ENCODE results near the gene DONSON. TPM values are rescaled to one million over a fixed set of nuclear protein-coding genes. Genes with fewer than 3 reads are reported as not detected.
A peak's percentile ranks its signal among the peaks of the same experiment; 100 is the strongest.
"Not testable (repeated sequence)": the region's sequence is repeated elsewhere in the genome, so short reads cannot be mapped to it uniquely, and the experiment has no call there.

DONSON gene, protein sequence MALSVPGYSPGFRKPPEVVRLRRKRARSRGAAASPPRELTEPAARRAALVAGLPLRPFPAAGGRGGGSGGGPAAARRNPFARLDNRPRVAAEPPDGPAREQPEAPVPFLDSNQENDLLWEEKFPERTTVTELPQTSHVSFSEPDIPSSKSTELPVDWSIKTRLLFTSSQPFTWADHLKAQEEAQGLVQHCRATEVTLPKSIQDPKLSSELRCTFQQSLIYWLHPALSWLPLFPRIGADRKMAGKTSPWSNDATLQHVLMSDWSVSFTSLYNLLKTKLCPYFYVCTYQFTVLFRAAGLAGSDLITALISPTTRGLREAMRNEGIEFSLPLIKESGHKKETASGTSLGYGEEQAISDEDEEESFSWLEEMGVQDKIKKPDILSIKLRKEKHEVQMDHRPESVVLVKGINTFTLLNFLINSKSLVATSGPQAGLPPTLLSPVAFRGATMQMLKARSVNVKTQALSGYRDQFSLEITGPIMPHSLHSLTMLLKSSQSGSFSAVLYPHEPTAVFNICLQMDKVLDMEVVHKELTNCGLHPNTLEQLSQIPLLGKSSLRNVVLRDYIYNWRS
- 6.5 and 8.9 TPM in 2 replicates for total RNA-seq

DNA sequence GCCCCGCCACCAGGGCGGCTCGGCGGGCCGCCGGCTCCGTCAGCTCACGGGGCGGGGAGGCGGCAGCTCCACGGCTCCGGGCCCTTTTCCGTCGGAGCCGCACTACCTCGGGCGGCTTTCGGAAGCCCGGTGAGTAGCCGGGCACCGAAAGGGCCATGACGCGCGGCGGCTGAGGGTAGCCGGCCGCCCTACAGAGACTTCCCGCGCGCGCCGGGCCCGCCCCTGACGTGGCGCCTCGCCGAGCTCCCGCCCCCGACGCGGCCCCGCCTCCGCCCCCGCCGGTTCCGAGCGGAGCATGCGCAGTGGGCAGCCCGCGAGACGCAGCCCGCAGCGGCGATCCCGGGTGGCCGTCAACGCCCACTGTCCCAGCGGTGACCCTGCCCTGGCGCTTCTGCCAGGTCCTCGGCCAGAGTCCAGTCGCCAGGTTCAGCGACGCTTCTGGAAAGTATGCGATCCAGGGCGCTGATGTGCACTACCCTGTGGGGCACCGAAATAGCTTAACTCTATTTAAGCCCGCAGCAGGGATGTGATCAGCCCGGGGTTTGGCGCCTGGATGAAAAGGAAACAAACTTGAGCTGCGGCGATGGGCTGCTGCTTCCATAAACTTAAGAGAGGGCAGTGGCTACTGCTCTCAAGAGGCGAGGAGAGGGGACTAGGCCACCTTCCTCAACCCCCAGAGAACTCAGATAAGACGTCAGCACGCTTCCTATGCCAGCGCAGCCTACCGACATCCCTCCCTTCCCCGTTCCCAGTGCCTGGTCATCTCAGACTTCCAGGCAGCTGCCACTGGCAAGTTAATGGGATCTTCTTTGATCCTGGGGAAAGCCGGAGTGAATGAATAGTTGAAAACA is at the start of gene DONSON:
DONSON (minus strand) TSS at position 200 of the 851 bp plus-strand sequence; CDS start at position 157, 43 bp downstream.
- peak; percentile 86 to 94 for DNase-seq (ENCODE audit: low read depth in 2 of 2)

DNA sequence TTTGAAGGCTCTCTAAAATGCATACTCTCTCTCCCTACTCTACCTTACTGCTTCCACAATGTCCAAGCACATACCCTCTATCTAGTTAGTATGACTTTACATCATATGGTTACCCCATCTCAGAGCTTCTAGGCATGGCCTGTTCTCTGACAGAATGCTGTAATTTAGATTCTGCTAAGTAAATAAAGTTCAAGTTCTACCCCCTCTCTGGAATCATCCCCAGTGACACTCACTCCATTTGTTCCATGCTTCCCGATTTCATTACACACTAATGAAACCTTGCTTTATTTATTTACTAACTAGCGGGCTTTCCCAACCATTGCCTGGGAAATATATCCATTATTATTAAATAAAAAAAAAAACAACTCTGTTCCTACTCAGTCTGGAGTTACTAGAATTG is 45.8 kb upstream of the DONSON start:
- no peak for DNase-seq (ENCODE audit: low read depth in 2 of 2)

DNA sequence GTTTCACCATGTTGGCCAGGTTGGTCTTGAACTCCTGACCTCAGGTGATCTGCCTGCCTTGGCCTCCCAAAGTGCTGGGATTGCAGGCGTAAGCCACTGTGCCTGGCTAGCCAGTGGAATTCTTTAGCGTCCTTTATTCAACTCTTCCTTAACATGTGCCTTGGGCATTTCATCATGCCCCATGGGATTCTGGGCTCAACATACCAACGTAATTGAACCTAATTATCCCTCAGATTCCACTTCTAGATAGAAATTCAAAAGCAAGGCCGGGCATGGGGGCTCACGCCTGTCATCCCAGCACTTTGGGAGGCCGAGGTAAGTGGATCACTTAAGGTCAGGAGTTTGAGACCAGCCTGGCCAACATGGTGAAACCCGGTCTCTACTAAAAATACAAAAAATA is 37.7 kb upstream of the DONSON start:
- DNase-seq (ENCODE audit: low read depth in 2 of 2), result not testable (repeated sequence)

DNA sequence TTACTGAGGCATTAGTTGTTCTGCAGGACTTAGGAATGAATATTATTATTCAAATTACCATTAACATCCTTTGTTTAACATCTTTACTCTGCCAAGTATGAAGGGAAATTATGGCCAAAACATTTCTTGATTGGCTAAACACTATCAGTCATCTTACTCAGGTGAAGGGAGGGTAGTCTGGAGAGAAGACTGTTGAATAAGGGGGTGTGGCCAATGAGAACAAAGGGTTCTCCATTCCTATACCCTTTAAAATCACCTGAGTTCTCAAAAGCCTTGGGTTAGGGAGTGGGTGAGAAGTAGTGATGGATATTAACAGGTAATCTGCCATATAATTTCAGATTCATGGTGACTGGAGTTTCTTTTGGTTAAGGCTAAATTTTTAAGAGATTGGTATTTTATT is 33.8 kb upstream of the DONSON start:
- no peak for DNase-seq (ENCODE audit: low read depth in 2 of 2)

DNA sequence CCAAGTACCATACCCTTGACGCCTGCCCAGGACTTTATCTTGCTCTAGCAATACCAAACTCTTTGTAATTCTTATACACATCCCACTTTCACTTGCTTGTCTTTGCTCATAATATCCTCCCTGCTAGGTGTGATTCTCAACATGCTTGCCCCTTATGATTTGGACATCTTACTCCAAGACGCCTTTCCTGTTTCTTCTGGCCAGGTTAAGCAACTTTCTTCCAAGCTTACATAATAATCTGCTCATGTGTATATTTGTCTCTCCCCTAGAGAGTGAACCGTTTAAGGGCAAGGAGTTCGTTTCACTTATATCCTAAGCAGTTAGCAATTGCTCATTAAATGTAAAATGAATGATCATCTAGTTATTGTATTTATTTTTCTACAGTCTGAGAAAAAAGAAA is 31.2 kb upstream of the DONSON start:
- DNase-seq (ENCODE audit: low read depth in 2 of 2), result no peak

DNA sequence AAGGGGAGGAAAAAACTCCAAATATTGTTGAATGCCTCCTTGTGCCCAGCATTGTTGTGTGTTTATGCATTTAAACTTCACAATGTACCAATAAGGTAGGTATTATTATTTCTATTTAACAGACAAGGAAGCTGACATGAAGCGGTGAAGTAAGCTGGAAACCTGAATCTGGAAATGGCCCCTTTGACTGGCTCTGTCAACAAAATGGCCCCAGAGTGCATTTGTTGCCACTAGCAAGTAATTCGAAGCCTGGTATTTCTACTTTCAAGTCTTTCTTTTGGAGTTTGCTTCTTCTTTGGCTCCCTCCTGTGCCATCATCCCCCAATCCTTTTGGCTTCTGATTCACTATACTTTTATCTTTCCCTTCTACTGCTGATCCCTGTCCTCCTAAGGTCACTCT is 29.9 kb upstream of the DONSON start:
- no peak for DNase-seq (ENCODE audit: low read depth in 2 of 2)

DNA sequence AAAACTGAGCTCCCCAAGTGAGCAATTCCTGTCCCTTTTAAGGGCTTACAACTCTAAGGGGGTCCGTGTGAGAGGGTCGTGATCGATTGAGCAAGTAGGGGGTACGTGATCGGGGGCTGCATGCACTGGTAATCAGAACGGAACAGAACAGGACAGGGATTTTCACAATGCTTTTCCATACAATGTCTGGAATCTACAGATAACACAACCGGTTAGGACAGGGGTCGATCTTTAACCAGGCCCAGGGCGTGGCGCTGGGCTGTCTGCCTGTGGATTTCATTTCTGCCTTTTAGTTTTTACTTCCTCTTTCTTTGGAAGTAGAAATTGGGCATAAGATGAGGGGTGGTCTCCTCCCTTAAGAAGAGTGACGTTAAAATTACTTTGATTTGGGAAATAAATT is 29.1 kb upstream of the DONSON start:
- not testable (repeated sequence) for DNase-seq (ENCODE audit: low read depth in 2 of 2)

DNA sequence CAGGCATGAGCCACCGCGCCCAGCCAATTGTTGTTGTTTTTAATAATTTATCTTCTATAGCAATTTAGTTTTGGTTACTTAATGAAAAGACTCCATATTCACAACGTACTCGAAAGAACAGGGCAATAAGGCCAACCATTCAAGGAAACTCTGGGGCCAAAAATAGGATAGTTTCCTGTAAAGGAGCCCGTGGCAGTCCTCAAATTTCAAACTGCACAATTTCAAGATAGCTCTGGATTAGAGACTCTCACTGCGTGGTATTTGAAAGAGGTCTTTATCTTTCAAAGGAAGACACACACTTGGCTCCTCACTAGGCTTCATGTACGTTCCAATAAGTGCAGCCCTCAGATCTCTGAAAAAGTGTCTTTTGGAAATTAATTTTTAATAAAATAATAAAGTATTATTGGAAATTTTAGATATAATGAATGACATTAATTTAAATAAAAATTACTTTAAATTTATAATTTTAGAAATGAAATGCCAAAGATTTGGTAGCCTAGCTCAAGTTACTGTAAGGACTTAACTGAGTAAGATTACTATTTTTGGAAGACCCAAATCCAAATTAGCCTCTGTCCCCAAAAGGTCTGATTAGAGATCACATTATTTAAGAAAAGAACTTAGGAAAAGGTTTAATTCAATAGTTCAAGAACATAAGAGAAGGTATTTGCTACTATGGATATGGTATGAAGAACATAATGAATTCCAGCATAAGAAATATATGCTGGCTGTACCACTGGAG is 22.7 kb upstream of the DONSON start:
- no peak for DNase-seq (ENCODE audit: low read depth in 2 of 2)

DNA sequence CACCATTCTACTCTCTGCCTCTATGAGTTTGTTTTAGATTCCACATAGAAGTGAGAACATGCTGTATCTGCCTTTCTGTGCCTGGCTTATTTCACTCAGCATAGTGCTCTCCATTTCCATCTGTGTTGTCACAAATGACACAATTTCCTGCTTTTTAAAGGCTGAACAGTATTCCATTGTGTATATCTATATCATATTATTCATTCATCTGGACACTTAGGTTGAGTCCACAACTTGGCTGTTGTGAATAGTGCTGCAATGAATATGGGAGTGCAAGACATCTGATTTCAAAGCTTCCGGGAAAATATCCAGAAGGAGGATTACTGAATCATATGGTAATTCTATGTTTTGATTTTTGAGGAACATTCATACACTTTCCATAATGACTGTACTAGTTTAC is 20.1 kb upstream of the DONSON start:
- peak; percentile 40 to 67 for DNase-seq (ENCODE audit: low read depth in 2 of 2)

DNA sequence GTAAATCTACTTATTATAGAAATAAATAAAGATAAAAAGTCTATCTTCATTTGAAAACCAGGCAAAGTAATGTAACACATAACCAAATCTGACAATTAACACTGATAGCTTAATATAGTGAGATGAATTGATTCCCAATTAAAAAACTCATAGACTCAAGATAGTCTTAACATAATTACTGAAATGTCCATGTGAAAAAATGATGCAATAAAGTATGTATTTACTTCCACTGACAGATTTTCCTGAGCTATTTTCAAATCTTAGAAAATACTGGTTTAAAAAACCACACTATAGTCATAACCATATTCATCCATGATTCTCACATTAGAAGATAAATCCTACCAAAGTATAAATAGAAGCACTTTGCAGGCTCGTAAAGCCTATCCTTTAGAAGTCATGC is 9.6 kb upstream of the DONSON start:
- DNase-seq (ENCODE audit: low read depth in 2 of 2), result no peak

DNA sequence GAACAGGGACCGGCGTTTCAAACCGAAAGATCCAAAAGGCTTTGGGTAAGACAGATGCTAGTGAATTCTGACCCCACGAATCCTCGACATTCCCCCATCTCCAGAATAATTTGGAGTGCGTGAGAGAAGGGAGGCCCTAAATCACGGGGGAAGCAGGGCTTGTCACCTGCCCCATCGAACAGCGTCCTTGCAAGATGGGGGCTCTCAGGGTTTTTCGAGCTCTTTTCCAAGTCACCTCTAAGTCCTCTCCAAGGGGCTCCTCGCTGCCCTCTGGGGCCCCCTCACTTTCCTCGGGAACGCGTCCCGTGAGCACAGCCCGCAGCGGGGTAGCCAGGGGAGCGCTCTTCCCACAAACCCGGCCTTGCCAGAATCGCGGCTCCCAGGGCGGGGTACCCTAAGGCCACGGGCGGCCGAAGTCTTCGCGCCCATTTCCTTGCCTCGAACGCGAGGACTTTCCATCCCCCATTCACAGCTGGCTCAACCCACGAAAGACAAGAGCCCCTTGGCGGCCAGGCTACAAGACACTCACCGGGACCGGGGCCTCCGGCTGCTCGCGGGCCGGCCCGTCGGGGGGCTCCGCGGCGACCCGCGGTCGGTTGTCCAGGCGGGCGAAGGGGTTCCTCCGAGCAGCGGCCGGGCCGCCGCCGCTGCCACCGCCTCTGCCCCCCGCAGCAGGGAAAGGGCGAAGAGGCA is 546 bp downstream of the DONSON start:
- DNase-seq (ENCODE audit: low read depth in 2 of 2), result peak; percentile 32 to 35

DNA sequence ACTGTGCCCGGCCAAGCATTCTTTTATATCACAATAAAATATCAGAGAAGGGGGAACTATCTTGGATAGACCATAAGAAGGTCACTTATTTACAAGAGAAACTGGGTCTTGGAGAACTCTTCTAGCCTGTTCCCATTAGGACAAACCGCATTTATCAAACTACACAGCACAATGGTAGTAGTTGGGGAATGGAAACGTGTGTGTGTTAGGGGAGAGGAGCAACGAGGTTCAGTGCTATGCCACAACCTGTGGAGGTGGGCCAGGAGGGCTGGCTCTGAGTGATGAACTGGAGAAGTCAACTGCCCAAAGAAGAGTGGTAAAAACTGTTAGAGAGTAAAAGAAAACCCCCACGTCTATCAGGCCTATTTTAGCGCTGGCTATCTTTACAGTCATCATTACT is 1.6 kb downstream of the DONSON start:
- no peak for DNase-seq (ENCODE audit: low read depth in 2 of 2)

DNA sequence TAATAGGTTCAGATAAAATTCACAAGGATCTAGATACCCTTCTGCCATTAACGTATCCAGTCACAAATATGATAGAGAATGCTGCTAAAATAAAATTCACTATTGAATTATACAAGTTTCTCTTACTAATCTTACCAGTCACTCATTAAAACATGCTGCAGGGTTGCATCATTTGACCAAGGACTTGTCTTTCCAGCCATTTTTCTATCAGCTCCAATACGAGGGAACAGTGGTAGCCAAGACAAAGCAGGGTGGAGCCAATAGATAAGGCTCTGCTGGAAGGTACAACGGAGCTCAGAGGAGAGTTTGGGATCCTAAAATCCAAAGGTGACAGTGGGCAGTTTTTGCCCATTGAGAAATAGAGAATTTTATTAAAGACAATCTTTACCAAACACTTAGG is 4.0 kb downstream of the DONSON start:
- no peak for DNase-seq (ENCODE audit: low read depth in 2 of 2)

DNA sequence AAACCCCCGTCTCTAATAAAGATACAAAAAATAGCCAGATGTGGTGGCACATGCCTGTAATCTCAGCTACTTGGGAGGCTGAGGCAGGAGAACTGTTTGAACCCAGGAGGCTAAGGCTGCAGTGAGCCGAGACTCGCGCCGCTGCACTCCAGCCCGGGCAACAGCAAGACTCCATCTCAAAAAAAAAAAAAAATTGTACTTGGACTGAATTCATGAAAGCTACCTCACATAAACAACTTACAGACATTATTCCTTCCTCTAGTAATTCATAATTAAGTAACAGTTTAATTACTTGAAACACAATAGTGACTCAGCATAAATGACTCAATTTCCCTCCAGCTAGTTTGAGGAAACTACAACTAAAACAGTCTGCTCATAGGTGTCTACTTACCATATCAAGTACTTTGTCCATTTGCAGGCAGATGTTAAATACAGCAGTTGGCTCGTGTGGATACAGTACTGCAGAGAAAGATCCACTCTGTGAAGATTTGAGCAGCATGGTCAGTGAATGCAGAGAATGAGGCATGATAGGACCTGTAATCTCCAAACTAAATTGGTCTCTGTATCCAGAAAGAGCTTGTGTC is 9.4 kb downstream of the DONSON start:
- peak in 1 of 2 donors; percentile 70 for DNase-seq (ENCODE audit: low read depth in 2 of 2)

DNA sequence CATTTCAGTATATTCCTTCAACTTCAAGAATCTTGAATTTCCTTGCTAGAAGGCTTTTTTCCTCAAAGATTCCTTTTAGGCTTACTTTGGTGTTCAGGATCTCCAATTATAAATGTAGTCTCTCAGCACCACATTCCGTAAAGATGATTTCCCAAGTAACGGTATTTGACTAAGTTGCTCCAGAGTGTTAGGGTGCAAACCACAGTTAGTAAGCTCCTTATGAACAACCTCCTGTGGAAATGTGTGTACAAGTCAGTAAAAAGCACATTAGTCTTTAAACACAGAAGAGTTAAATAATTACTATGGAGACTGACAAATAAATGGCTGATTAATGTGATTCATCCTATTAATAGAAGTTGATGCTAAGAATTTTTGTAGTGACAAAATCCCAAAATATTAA is 10.3 kb downstream of the DONSON start:
- DNase-seq (ENCODE audit: low read depth in 2 of 2), result peak in 1 of 2 donors; percentile 13

DNA sequence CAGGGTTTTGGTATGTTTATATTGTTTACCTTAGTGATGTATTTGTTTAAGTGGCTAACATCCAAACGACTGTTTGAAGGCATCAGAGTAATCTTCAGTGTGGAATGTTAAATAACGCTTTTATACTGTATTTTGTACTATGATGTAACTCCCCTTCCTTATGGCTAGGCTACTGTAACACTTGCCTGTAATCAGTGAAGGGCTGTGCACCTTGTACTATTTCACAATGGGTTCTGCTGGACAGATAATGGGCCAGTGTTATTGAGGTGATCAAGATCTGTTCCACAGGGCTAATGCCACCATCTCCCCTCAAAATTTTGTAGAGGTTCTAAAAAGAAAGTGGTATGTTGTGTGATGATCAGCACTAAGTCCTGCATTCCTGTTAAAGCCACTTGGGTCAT is 11.7 kb downstream of the DONSON start:
- DNase-seq (ENCODE audit: low read depth in 2 of 2), result not testable (repeated sequence)

DNA sequence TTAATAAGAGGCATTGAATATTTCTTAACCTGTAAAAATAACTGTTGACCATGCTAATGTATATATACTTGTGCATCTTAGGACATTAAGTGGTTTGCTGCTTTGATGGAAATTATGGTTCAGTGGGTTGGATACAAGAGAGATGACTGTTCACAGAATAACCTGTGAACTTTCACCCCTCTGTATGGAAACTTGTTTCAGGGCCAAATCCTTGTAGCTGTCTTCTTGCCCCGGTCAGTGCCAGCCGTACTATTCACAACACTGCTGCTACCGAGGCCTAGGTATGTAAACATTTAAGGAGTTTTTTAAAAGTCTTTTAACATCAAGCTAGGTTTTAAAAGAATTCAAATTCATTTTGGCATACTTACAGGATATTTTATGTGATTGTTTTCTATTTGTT is 16.1 kb downstream of the DONSON start:
- DNase-seq (ENCODE audit: low read depth in 2 of 2), result peak in 1 of 2 donors; percentile 69

DNA sequence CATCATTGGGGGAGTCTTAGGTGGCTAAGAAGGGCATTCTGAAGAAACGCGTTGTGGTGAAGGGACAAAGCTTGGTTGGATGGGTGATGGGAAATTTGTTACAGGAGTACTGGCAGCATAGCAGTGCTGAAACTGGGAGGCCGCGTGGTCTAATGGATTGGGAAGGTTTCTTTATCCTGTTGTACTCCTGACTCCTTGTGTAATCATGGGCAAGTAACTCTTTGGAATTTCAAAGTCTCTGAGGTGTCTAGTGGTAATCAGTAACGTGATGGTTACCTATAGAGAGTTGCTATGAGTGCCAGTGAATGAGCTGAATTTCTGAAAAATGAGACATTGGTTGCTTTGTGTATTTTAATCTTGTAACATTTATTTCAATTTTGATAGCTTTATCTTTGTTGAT is 18.5 kb downstream of the DONSON start:
- no peak for DNase-seq (ENCODE audit: low read depth in 2 of 2)

DNA sequence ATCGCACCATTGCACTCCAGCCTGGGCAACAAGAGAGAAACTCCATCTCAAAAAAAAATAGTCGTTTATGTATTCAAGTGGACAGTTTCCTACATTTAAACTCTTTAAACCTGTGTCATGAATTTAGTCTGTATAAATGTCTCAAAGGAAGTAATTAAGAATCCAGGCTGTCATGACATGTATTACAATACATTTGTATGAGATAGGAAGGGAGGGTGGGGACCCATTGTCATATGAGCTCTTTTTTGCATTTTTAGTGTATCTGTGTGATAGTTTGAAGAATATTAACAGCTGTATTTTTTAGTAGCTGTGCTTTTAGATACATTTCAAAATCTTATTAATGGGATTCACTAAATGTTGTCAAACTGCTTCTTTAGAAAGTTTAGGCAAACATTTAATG is 20.0 kb downstream of the DONSON start:
- peak in 1 of 2 donors; percentile 24 for DNase-seq (ENCODE audit: low read depth in 2 of 2)

DNA sequence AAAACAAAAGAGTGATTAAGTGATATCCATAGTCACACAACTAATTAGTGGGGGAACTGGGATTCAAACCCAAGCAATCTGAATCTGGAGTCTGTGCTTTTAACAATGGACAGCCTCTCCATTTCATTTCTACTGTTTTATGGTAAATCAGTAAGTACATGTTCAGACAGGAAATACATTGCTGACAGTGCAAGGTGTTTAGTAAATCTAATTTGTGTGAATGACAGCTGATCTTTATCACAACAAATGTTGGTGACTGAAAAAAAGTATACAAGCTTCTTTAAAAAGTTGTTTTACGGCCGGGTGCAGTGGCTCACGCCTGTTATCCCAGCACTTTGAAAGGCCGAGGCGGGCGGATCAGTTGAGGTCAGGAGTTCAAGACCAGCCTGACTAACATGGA is 20.6 kb downstream of the DONSON start:
- no peak for DNase-seq (ENCODE audit: low read depth in 2 of 2)

DNA sequence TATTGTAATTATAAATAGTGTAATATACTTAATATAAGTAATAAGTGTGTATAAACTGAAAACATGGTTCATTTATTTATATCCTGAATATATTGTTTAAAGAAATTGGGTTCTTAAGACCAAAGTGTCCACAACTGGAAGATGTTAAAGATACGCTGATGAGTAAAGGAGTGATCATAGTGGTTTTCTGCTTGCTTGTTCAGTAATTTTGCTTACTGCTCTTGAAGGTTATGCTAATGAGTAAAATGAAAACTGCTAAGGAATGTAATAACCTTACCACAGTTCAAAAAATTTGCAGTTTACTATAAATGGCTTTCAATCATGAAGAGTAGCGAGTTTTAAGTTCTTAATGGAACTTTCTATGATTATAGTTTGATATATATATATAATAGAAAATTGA is 22.0 kb downstream of the DONSON start:
- DNase-seq (ENCODE audit: low read depth in 2 of 2), result no peak

All from lung microvascular endothelial cell (primary cell).